Measurements from ENCODE around the gene PHF19.

PHF19 gene

DNA sequence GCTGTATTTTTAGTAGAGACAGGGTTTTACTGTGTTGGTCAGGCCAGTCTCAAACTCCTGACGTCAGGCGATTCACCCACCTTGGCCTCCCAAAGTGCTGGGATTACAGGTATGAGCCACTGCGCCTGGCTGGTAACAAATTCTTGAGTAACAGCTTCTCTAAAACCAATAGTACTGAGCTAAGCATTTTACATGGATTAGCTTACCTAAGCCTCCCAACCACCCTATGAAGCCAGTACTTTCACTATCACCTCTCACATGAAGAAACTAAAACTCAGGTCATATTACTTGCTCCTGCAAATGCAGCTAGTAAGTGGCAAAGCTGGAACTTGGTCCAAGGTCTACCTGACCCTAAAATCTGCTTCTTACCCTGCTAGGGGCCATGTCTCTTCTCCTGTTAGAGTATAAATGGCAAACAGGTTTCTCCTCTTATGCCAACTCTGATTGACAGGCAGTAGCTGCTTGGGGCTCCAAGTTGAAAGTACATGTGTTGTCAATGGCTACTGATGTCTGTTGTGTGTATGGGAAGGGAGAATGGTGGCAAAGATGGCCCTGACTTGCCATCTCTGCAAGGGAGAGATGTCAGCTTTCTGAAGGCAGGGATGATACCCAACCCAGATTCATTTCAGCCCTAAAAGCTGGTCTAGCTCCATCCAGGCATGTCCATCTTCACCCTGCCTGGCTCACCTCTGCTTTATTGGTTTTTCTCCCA lies 4.0 kb downstream of the PHF19 start:
- DNase-seq (ENCODE audit: low read depth) = no peak

DNA sequence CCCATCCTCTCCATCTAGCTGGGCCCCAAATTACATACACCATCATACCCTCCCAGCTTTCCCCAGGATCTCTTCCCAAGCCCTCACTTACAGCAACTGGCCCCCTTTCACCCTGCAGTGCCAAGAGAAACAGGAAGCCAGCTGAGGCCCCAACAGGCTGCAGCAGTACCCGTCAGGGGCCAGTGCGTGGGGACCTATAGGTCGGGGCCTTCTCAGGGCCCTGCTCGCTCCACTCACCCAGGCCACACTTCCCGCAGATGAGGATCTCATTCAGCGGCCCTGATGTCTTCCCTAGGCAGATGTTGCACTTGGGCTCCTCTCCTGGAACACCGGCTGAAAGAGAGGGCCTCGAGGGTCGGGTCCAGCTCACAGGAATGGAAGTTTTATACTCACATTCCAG lies 6.8 kb downstream of the PHF19 start:
- no peak for DNase-seq (ENCODE audit: low read depth)

DNA sequence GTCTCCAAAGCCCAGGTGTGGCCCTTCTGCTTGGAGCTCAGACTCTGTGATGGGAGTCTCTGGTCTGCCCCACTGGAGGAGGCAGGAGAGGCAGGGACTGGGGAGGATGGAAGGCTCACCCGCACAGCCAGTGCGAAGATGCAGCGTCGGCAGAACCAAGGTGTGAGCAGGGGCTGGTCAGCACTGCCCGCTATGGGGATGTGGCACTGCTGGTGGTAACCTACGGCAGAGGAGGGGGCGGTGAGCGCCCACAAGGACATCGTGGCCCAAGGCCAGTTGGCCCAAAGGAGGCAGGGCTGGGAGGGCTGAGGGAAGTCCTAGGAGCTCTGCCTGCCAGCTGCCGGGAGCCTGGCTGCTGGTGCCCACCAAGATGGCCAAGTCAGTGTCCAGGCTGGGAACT lies 7.3 kb downstream of the PHF19 start:
- DNase-seq (ENCODE audit: low read depth) = no peak

DNA sequence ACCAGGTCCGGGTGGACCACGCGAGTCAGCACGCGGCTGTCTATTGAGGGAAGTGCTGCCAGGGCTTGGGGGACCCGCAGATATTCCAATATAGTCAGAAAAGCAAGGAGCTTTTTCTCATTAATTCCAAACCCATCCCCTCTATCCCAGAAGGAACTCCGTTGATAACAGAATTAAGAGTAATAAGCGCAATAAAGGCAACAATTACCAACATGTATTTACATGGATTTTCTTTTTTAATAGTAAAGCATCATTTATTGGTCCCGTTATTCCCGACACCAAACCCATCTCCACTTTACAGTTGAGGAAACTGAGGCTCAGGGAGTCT lies 7.7 kb downstream of the PHF19 start:
- no peak for DNase-seq (ENCODE audit: low read depth)

DNA sequence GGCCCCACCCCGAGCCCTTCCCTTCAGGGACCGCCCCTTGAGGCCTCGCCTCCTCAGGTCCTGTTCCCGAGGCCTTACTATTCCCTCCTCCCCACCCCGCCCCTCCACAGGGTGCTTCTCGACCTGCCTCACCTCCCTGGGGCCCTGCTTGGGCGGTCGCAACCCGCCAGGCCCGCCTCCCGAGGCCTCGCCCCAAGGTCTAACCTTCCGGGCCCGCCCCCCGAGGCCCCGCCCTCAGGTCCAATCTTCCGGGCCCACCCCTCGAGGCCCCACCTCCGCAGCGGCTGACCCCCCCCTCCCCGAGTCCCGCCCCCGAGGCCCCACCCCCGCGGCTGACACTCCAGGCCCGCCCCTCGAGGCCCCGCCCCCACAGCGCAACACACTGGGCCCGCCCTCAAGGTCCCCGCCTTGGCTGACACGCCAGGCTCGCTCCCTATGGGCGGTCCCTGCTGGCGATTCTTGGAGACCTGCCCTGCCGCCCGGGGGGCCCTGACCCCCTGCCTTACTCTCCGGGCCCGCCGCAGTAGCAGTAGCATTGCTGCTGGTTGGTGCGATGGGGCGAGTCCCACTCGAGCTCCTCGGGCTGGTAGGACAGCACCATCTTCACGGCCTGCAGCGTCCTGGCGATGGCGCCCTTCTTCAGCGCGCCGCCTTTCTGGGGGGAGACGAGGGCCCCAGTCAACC lies 8.2 kb downstream of the PHF19 start:
- peak; percentile 97 for DNase-seq (ENCODE audit: low read depth)

DNA sequence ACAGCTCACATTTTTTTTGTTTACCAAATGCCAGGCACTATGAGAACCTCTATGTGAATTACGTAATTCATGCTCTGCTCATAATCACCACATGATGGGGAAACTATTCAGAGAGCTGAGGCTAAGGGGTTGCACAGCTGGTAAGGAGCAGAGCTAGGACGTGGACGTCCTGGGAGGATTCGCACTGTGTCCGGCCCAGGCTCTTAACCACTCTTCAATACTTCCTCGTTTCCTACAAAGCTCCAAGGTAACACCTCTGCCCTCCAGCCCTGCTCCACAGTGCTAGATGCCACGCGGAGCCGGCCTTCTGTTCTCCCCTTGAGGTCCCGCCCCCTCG lies 8.7 kb downstream of the PHF19 start:
- no peak for DNase-seq (ENCODE audit: low read depth)

DNA sequence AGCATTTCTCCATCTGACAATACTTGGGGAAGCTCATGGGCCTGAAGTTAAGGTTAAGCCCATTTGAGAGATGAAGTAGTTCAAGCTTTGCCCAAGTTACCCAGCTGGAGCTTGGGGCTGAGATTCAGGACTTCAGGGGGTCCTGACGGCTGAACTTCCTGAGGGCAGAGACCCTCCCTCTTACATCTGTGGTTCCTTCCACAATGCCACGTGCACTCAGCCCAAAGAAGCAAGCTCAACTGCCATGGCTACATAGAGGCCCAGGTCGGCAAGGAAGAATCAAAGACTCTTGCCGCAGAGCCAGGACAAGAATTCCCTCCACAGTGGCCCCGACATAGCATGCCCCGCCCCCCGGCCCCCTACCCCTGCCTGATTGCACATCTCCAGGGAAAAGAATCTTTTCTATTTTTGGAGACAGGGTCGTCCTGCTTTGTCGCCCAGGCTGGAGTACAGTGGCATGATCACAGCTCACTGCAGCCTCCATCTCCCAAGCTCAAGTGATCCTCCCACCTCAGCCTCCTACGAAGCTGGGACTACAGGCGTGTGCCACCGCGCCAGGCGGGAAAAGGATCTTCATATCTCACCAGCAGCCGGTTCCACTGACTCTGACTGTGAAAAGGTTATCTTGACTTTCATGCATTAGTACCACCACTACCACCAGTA lies 9.2 kb downstream of the PHF19 start:
- no peak for DNase-seq (ENCODE audit: low read depth)

DNA sequence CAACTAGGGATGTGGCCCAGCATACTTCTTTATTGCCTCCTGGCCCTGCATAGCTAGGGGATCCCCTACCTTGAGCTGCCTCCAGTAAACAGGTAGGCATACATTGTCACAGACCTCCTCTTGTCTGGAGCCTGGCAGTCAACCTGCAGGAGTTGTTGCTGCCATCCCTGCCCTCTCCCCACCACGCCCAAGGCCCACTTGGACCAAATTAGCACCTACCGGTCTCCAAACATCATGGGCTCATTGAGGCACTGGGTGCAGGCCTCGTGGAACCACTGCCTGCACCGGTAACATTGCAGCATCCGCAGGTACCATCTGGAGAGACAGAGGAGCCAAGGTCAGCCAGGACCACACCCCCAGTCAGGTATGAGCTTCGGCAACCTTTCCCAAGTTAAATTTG lies 10.3 kb downstream of the PHF19 start:
- no peak for DNase-seq (ENCODE audit: low read depth)

DNA sequence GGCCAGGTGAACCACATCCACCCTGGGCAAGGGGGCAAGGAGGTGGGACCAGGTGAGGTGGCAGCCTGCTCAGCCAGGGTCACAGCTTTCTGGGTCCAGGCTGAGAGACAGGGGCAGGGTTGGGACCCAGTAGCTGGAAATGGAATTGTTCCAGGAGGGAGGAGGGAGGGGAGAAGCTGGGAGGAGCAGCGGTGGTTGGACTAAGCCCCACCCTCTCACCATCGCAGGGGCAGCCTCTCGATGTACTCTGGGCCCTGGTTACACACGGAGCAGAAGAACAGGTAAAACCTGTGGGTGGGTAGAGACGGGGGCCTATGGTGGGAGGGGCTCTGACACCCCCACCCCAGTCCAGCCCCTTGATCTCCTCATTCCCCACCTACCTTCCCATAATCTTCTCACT lies 11.2 kb downstream of the PHF19 start:
- no peak for DNase-seq (ENCODE audit: low read depth)

DNA sequence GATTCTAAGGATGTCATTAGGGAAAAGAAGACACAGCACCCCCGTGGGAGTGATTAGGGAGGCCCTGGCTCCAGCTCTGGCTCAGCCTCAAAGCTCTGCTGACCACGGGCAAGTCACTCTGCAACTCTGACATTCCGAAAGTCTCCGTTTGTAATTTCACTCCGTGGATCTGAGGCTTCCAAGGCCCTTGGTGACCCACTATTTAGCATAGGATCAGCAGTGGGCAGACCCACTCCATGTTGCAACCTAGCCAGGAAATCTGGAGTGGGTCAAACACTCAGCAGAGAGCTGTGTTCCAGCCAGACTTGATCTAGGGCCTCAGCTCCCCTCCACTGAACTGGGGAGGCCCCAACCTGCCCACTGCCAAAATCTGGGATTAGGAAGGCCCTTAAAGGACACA lies 11.8 kb downstream of the PHF19 start:
- no peak for DNase-seq (ENCODE audit: low read depth)

DNA sequence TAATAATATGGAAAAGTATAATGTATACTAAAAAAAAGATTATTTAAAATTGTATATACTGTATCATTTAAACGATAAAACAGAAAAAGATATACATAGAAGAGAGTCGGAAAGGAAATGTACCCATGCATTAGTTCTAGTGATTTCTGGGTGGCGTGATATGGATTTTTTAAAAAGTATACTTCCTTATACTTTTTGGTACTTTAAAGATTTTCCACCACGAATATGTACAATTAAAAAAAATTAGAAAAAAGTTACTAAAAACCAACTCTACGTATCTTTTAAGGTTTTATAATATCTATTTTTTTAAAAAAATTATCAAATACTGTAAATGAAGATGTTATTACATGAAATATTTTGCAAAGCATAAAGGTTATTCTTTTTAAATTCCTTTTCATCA lies 12.3 kb downstream of the PHF19 start:
- no peak for DNase-seq (ENCODE audit: low read depth)

DNA sequence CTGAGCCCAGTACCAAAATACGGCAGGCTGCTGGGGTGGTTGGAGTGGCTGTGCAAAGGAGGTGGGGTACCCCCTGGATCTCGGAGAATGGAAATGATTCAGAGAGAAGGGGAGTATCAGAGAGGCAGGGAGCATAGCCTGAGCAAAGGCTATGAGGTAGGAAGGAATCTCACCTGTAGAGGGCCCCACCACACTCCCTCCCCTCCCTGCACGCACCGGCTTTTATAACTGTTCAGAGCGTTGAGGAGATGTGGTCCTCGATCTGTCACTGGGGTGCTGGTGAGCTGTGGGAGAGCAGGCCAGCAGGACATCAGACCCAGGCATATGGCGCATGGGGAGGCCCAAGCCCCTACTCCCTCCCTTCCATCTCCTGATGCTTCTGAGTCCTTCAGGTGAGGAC lies 13.2 kb downstream of the PHF19 start:
- DNase-seq (ENCODE audit: low read depth) = no peak

DNA sequence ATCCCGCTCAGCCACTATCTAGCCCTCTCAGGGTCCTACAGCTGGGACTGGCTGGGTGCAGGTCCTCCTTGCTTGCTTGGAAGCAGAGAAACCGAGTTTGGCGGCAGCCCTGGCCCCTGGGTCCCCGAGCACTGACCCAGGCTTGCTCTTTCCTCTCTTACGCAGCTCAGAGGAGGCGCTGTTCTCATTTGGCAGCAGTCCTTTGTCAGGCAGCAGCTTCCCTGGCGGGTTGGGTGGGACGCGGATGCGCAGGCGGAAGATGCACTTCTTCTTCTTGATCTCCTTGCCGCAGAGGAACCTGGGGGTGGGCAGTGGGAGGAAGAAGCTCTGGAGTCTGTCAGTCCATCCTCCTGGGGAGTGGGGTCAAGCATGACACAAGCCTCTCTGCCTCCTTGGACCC lies 14.5 kb downstream of the PHF19 start:
- DNase-seq (ENCODE audit: low read depth) = no peak

DNA sequence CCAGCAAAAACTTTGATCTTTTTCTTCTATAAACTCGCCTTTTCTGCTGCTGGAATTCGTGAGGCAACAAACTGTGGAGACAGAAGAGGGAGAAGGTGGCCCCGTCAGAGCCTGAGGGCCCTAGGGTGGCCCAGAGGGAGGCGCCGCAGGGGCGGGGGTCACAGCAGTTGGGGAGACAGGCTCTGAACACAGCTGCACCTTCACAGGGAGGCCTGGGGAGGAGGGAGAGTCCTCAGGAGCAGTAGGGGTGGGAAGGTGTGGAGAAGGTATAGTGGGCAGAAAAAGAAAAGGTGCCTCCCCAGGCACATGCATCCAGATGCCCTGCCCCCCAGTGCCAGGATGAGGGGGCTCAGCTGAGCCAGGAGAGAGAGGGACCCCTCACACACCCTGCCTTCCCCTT lies 15.1 kb downstream of the PHF19 start:
- no peak for DNase-seq (ENCODE audit: low read depth)

DNA sequence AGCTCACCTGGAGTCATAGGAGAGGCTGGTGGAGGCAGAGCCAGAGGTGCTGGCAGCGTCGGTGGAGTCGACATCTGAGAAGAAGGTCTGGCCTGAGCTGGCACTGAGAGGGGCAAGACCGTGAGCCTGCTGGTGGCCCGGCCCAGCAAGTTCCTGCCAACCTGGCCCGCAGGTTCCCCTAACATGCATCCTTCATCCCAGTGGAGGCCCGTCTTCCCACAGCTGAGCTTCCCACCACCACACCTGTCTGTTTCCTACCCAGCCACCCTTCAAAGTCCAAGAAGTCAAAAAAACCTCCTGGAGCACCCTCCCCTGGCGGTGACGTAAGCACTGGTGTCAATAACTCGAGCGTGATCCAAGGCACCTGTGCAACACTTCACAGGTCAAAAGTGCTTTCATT lies 16.9 kb downstream of the PHF19 start:
- DNase-seq (ENCODE audit: low read depth) = no peak

DNA sequence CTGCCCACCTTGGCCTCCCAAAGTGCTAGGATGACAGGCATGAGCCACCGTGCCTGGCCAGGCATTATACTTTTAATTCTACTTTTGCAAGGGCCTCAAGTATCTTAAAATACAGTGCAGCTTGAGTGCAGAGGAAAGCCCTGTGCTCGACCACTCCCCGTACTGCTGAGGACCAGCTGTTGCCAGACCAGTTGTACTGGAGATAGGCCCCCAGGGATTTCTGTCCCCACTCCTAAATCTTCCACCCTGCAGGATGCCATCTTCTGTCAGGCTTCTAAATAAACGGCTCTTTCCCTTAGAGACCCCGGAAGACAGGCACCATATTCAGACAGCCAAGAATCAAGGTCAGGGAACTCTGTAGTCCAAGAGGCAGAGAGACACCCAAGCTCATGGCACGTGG lies 17.6 kb downstream of the PHF19 start:
- no peak for DNase-seq (ENCODE audit: low read depth)

DNA sequence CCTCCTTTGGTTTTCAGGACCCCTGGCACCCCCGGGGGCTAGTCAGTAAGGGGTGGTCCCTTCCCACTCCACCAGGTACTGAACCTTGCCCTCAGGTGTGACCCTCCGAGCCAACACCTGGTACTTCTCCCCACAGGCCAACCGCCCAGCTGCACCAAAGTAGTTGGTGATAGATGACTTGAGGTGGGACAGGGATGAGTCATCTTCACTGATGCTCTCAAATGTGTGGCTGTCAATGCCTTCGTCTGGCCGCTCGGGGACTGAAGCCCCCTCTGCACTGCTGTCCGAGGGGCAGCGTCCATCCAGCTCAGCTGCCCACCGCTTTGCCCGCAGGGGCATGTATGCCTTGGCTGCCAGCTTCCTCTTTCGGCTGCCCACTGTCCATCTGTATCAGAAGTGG lies 19.1 kb downstream of the PHF19 start:
- no peak for DNase-seq (ENCODE audit: low read depth)

DNA sequence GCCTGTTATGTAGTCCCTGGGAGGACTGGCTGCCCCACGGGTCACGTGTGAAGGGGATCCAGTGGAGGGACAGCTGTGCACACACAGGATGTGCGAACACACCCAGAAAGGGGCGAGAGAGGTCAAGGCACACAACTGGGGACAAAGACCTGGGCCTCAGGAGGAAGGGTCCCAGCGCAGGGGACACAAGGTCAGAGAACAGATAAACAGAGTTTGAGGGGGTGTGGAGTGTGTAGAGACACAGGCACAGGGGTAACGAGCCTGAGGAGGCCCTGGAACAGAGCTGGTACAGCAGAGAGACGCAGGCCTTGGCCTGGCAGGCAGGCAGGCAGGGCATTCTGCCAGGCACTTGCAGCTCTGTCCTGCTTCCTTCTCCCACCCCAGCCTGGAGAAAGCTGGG lies 19.5 kb downstream of the PHF19 start:
- no peak for DNase-seq (ENCODE audit: low read depth)

DNA sequence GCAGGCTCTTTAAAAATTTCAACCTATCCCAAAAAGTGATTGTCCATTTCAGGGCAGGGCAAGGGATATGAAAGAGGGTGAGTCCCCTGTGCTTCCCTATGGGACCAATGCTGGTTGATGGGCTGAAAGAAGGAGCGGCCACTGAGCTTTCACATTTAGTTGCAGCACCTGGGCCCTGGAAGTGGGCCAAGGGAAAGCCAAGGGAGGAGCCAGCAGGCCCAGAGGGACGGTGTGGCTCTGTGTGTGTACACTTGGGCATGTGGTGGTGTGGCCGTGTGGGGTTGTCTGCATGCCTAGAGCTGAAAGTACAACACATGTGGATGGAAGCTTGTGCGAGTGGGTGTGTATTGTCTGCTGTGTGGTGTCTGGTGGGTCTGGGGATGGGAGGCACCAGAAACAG lies 20.3 kb downstream of the PHF19 start:
- DNase-seq (ENCODE audit: low read depth) = no peak

DNA sequence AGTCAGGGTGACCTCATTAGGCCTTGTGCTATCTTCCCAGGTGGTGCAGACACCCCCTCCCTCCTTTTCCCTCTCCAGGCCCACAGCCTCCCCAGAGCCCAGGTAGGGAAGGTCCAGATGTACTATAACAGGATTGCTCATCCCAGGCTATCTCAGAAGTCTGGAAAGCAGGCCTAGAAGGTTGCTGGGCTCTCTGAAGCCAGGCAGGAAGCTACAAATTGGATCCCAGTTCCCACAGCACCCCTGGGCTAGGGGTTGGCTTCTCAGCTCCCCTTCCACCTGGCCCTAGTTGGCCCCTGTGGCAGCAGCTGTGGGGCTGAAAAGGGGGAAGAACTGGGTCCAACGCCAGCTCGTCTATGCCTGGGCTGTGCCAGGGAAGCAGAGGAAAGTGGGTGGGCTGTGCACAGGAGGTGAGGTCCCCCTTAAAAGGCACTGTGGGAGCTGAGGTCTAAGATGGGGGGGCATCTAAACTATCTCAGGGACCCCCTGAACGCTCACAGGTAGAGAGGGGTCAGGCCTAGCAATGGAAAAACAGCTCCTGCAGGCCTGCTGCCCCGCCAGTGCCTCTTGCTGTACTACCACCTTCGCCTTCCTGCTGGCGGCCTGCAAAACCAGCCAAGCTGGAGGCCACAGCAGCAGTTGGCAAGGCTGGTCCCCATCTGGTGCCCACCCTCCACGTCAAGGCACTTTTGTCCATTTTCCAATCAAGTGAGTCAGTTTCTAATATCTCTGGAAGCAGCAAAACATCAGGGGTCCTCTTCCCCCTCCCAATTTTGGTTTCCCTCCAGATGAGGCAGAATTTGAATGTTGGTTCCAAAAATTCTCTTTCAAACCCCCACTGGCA lies 20.9 kb downstream of the PHF19 start:
- DNase-seq (ENCODE audit: low read depth) = no peak

DNA sequence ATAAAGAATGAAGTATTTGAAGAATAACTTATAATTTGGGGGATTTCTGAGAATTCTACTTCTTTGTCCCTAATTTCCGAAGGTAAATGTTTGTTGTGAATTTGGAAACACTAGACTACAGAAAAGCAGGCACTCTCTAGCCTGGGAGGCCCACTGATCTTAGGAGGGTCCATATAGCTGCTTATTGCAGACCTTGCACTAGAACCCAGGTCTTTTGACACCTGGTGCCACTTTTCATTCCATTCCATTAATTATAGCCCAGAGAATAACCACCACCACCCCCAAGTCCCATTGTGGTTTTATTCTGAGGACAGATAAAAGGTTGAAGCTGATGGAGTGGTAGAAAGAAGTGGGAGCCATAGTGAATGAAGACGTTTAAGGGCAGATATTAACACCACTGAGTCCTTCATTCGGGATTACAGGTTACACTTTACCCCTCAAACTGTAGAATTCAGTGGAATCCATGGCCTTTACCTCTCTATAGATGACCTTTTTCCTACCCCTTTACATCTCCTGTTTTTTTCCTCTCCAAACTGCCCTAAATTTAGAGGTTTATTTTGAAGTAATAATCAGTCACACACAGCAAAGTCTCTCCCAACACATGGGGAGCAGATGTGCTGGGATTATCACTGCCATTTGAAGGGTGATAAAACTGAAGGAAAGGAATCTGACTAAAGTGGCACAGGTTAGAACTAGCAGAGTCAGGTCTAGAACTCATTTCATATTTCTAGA lies 22.2 kb downstream of the PHF19 start:
- no peak for DNase-seq (ENCODE audit: low read depth)

DNA sequence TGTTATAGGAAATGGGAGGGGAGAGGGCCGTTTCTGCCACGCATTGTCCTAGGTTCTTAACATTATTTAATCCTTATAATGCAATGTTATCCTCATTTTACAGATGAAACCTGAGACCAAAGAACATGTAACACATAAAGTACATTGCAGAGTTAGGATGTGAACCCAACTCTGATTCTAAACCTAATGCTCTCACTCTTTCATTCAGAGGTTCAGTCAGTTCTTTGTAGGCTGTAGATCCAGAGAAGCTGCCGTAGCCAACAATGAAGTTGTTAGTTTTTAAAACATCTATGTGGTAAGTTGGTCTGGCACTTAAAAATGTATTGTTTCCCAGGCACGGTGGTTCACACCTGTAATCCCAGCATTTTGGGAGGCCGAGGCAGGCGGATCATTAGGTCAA lies 23.8 kb downstream of the PHF19 start:
- DNase-seq (ENCODE audit: low read depth) = no peak

All from T-helper 22 cell (primary cell).